Erythroblast (primary cell): ENCODE results near the gene CHST9.

ENCODE experiments used
- GATA1 ChIP-seq: IDR thresholded peaks from 2 replicates; pipeline ENCODE4 v1.6.1; 2011; ENCODE audit warnings: low read depth, mild to moderate bottlenecking, control low read depth, low read length, moderate library complexity
- POLR2A ChIP-seq: IDR thresholded peaks from 2 replicates; pipeline ENCODE4 v1.6.1; 2011; ENCODE audit warnings: mild to moderate bottlenecking, low read length

DNA sequence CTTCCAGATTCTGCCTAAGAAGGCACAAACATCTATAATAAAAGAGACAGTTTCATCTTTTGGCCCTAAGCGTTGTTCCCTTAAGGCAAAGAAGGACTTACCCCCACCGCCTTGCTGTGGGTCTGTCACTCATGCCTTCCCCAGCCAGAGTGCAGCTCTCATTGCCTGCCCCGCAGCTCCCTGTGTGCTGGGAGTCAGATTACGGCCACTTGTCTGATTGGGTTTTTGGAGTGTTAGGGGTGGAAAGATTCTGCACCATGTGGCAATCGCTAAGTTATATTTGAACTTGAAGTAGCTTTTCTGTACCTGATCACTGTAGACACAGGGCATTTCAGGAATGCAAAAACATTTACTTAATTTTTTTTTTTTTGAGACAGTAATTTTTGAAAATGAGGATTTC lies 319.6 kb downstream of the CHST9 start, which contains the start of gene AQP4:
- TF ChIP-seq POLR2A: no peak
- TF ChIP-seq GATA1: no peak
